ENCODE measurements around the gene LRRC45.
"Not testable (repeated sequence)": the region's sequence is repeated elsewhere in the genome, so short reads cannot be mapped to it uniquely, and the experiment has no call there.

The LRRC45 gene

GRCh38 chr17:82034371-82035011 lies 11.4 kb downstream of the LRRC45 start:
- DNase-seq (ENCODE audit: low read depth in 2 of 2) = no peak

GRCh38 chr17:82035488-82035887 lies 12.4 kb downstream of the LRRC45 start:
- no peak for DNase-seq (ENCODE audit: low read depth in 2 of 2)

- DNase-seq (ENCODE audit: low read depth in 2 of 2) = no peak
Measured at GRCh38 chr17:82035956-82036633, 13.0 kb downstream of the LRRC45 start.

GRCh38 chr17:82036634-82037091 lies 13.6 kb downstream of the LRRC45 start:
- no peak for DNase-seq (ENCODE audit: low read depth in 2 of 2)

- peak; percentile 96 to 97 for DNase-seq (ENCODE audit: low read depth in 2 of 2)
Measured at GRCh38 chr17:82037092-82037888, 14.2 kb downstream of the LRRC45 start, which contains the start of gene DCXR. DCXR (minus strand) TSS chr17:82037697; CDS start chr17:82037682, 15 bp downstream.

- DNase-seq (ENCODE audit: low read depth in 2 of 2) = no peak
Measured at GRCh38 chr17:82037889-82038195, 14.7 kb downstream of the LRRC45 start.

- DNase-seq (ENCODE audit: low read depth in 2 of 2) = not testable (repeated sequence)
Measured at GRCh38 chr17:82038796-82039409, 15.8 kb downstream of the LRRC45 start.

GRCh38 chr17:82039695-82040299 lies 16.7 kb downstream of the LRRC45 start:
- DNase-seq (ENCODE audit: low read depth in 2 of 2) = no peak

- no peak for DNase-seq (ENCODE audit: low read depth in 2 of 2)
Measured at GRCh38 chr17:82041144-82041814, 18.2 kb downstream of the LRRC45 start.

GRCh38 chr17:82042649-82043048 lies 19.5 kb downstream of the LRRC45 start:
- no peak for DNase-seq (ENCODE audit: low read depth in 2 of 2)

GRCh38 chr17:82043507-82043906 lies 20.4 kb downstream of the LRRC45 start:
- DNase-seq (ENCODE audit: low read depth in 2 of 2) = no peak

GRCh38 chr17:82045936-82046484 lies 22.9 kb downstream of the LRRC45 start:
- no peak for DNase-seq (ENCODE audit: low read depth in 2 of 2)

GRCh38 chr17:82046903-82047302 lies 23.8 kb downstream of the LRRC45 start:
- no peak for DNase-seq (ENCODE audit: low read depth in 2 of 2)

GRCh38 chr17:82047379-82047778 lies 24.3 kb downstream of the LRRC45 start:
- DNase-seq (ENCODE audit: low read depth in 2 of 2) = no peak

GRCh38 chr17:82047914-82048570 lies 24.9 kb downstream of the LRRC45 start:
- DNase-seq (ENCODE audit: low read depth in 2 of 2) = no peak

GRCh38 chr17:82048571-82048971 lies 25.5 kb downstream of the LRRC45 start:
- no peak for DNase-seq (ENCODE audit: low read depth in 2 of 2)

GRCh38 chr17:82049106-82049505 lies 26.0 kb downstream of the LRRC45 start:
- DNase-seq (ENCODE audit: low read depth in 2 of 2) = no peak

- no peak for DNase-seq (ENCODE audit: low read depth in 2 of 2)
Measured at GRCh38 chr17:82049521-82049971, 26.4 kb downstream of the LRRC45 start.

GRCh38 chr17:82050152-82050760 lies 27.2 kb downstream of the LRRC45 start:
- no peak for DNase-seq (ENCODE audit: low read depth in 2 of 2)
